ENCODE results near the gene NPAS4.
"Not testable (repeated sequence)": the region's sequence is repeated elsewhere in the genome, so short reads cannot be mapped to it uniquely, and the experiment has no call there.

NPAS4 gene

GRCh38 chr11:66454828-66455227, 34.0 kb downstream of the NPAS4 start:
- 81% methylated on average over 3 of the region's 3 CpGs for WGBS, 2 experiments (ENCODE audit: insufficient coverage in 2 of 2)
- Histone ChIP-seq H3K4me3 (ENCODE audit: extremely low read depth, insufficient read depth, low read length, poor library complexity, severe bottlenecking) (no peak overlapping the region), H3K27ac (ENCODE audit: low read depth, low read length, severe bottlenecking) (no peak overlapping the region), H3K9me3 (ENCODE audit: control insufficient read depth, low read length) (no peaks in the 10 kb centered on the region), H3K4me1 (ENCODE audit: control insufficient read depth, insufficient read depth, low read length, poor library complexity, severe bottlenecking) (no peaks in the 10 kb centered on the region), H3K36me3 (ENCODE audit: control insufficient read depth, insufficient read depth, low read length) (no peaks in the 10 kb centered on the region)

- 85 to 94% methylated on average over 4 to 6 of the region's 6 CpGs for WGBS, 2 experiments (ENCODE audit: insufficient coverage in 2 of 2)
- Histone ChIP-seq H3K4me1 (ENCODE audit: control insufficient read depth, insufficient read depth, low read length, poor library complexity, severe bottlenecking) (no peaks in the 10 kb centered on the region), H3K27ac (ENCODE audit: low read depth, low read length, severe bottlenecking) (no peak overlapping the region), H3K9me3 (ENCODE audit: control insufficient read depth, low read length) (peaks cover 7% of the 10 kb centered on the region), H3K4me3 (ENCODE audit: extremely low read depth, insufficient read depth, low read length, poor library complexity, severe bottlenecking) (no peak overlapping the region), H3K36me3 (ENCODE audit: control insufficient read depth, insufficient read depth, low read length) (no peaks in the 10 kb centered on the region)
Observed at GRCh38 chr11:66457826-66458225, 37.0 kb downstream of the NPAS4 start.

GRCh38 chr11:66459138-66459778, 38.4 kb downstream of the NPAS4 start:
- Histone ChIP-seq H3K9me3 (ENCODE audit: control insufficient read depth, low read length) (peaks cover 11% of the 10 kb centered on the region), H3K4me3 (ENCODE audit: extremely low read depth, insufficient read depth, low read length, poor library complexity, severe bottlenecking) (no peak overlapping the region), H3K4me1 (ENCODE audit: control insufficient read depth, insufficient read depth, low read length, poor library complexity, severe bottlenecking) (no peaks in the 10 kb centered on the region), H3K27ac (ENCODE audit: low read depth, low read length, severe bottlenecking) (no peak overlapping the region), H3K36me3 (ENCODE audit: control insufficient read depth, insufficient read depth, low read length) (no peaks in the 10 kb centered on the region)
- 81 to 94% methylated on average over 2 to 4 of the region's 5 CpGs for WGBS, 2 experiments (ENCODE audit: insufficient coverage in 2 of 2)

GRCh38 chr11:66462010-66462409, 41.2 kb downstream of the NPAS4 start:
- no peak overlapping the region for H3K4me3 ChIP-seq (ENCODE audit: extremely low read depth, insufficient read depth, low read length, poor library complexity, severe bottlenecking)
- H3K4me1 ChIP-seq (ENCODE audit: control insufficient read depth, insufficient read depth, low read length, poor library complexity, severe bottlenecking), result no peaks in the 10 kb centered on the region
- H3K27ac ChIP-seq (ENCODE audit: low read depth, low read length, severe bottlenecking), result no peak overlapping the region
- no peaks in the 10 kb centered on the region for H3K36me3 ChIP-seq (ENCODE audit: control insufficient read depth, insufficient read depth, low read length)
- H3K9me3 ChIP-seq (ENCODE audit: control insufficient read depth, low read length), result peaks cover 11% of the 10 kb centered on the region

DNA sequence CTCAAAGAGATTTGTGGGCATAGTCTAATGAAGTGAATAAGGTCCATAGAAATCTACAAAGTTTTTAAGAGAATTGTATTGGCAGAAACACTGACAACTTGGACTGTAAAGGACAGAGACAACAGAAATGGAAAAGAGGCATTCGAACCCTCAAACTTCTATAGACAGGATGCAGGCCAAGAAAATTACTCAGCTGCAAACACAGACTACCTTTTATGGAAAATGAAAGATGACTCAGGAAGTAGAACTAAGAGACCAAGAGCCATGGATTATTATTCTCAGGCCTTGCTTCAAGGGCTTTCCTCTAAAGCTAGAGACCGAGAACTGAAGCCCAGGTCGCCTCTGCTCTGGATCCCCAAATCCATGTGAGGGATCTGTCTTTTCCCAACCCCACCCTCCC, 42.1 kb downstream of the NPAS4 start:
- Histone ChIP-seq H3K27ac (ENCODE audit: low read depth, low read length, severe bottlenecking) (no peak overlapping the region), H3K4me3 (ENCODE audit: extremely low read depth, insufficient read depth, low read length, poor library complexity, severe bottlenecking) (no peak overlapping the region), H3K36me3 (ENCODE audit: control insufficient read depth, insufficient read depth, low read length) (no peaks in the 10 kb centered on the region), H3K9me3 (ENCODE audit: control insufficient read depth, low read length) (peaks cover 11% of the 10 kb centered on the region), H3K4me1 (ENCODE audit: control insufficient read depth, insufficient read depth, low read length, poor library complexity, severe bottlenecking) (peaks cover 7% of the 10 kb centered on the region)
- 86 to 100% methylated on average over 2 of the region's 3 CpGs for WGBS, 2 experiments (ENCODE audit: insufficient coverage in 2 of 2)

DNA sequence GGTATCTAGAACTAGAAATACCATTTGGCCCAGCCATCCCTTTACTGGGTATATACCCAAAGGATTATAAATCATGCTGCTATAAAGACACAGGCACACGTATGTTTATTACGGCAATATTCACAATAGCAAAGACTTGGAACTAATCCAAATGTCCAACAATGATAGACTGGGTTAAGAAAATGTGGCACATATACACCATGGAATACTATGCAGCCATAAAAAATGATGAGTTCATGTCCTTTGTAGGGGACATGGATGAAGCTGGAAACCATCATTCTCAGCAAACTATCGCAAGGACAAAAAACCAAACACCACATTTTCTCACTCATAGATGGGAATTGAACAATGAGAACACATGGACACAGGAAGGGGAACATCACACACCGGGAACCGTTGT, 43.3 kb downstream of the NPAS4 start:
- not testable (repeated sequence) for H3K36me3 ChIP-seq (ENCODE audit: control insufficient read depth, insufficient read depth, low read length); H3K4me1 ChIP-seq (ENCODE audit: control insufficient read depth, insufficient read depth, low read length, poor library complexity, severe bottlenecking); H3K4me3 ChIP-seq (ENCODE audit: extremely low read depth, insufficient read depth, low read length, poor library complexity, severe bottlenecking); H3K27ac ChIP-seq (ENCODE audit: low read depth, low read length, severe bottlenecking)
- H3K9me3 ChIP-seq (ENCODE audit: control insufficient read depth, low read length), result peaks cover 11% of the 10 kb centered on the region
- WGBS, 2 experiments (ENCODE audit: insufficient coverage in 2 of 2), result no CpG with 5 or more reads among the region's 5 CpGs

DNA sequence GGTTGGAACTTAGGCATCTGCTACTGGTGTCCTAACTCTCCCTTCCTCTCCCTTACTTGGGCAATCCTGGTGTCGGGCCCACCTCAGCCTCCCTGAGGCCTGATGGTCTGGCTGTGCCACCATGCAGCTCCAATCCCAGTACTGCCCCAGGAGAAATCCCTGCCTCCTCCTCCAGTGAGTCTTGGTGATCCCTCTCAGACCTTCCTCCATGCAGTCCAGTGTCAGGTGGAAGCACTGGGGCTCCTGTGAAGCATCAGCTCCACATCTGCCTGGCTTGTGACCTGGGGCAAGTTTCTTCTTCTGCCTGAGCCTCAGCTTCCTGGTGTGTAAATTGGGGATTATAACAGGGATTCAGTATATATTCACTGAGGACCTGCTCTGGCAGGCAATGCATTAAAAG, 44.1 kb downstream of the NPAS4 start:
- WGBS, 2 experiments (ENCODE audit: insufficient coverage in 2 of 2), result 100% methylated on average over 1 of the region's 1 CpG
- Histone ChIP-seq H3K27ac (ENCODE audit: low read depth, low read length, severe bottlenecking) (no peak overlapping the region), H3K4me3 (ENCODE audit: extremely low read depth, insufficient read depth, low read length, poor library complexity, severe bottlenecking) (no peak overlapping the region)

GRCh38 chr11:66465373-66466224, 44.8 kb downstream of the NPAS4 start:
- peak overlapping the region; percentile 59 for H3K4me3 ChIP-seq (ENCODE audit: extremely low read depth, insufficient read depth, low read length, poor library complexity, severe bottlenecking)
- no peak overlapping the region for H3K27ac ChIP-seq (ENCODE audit: low read depth, low read length, severe bottlenecking)
- peaks cover 8% of the 10 kb centered on the region for H3K4me1 ChIP-seq (ENCODE audit: control insufficient read depth, insufficient read depth, low read length, poor library complexity, severe bottlenecking)
- peaks cover 11% of the 10 kb centered on the region for H3K9me3 ChIP-seq (ENCODE audit: control insufficient read depth, low read length)
- no peaks in the 10 kb centered on the region for H3K36me3 ChIP-seq (ENCODE audit: control insufficient read depth, insufficient read depth, low read length)
- 64 to 69% methylated on average over 16 to 17 of the region's 19 CpGs for WGBS, 2 experiments (ENCODE audit: insufficient coverage in 2 of 2)

More for the DNA sequence above, 44.1 kb downstream of the NPAS4 start:
- Histone ChIP-seq H3K36me3 (ENCODE audit: control insufficient read depth, insufficient read depth, low read length) (no peaks in the 10 kb centered on the region), H3K9me3 (ENCODE audit: control insufficient read depth, low read length) (peaks cover 11% of the 10 kb centered on the region), H3K4me1 (ENCODE audit: control insufficient read depth, insufficient read depth, low read length, poor library complexity, severe bottlenecking) (peaks cover 8% of the 10 kb centered on the region)

DNA sequence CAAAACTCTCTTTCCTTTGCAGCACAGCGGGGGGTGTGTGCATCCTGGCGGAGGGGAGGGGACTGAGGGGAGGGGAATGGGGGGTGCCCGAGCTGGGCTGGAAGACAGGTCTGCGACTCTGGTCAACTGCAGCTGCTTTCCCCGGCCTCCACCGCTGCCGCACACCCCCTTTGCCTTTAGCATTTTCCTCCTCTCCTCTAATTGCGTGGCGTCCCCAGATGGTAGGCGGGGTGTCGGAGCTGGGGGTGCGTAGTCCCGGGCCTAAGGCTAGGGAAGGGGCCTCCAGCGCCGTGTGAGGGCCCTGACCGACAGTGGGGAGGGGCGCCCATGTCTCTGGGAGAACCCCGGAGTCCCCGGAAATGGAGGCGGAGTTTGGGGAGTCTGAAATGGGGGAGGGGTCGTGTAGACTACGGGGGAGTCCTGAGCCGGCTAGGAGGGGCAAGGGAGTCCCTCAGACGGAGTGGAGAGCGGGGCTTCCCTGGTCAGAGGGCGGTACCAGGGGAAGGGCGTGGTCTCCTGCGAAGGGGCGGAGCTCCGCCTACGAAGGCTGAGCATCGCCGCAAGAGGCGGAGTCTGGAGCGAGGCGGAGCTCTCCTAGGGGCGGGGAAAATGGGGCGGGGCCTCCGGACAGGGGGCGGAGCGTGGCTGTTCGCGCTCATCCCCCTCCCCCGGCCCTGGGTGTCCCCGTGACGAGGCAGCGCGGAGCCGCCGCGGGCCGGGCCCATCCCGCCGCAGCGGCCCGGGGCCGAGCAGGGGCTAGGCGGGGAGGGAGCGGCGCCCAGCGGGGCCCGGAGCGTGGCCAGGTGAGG, 45.6 kb downstream of the NPAS4 start, which contains the start of gene PELI3:
Gene PELI3 (plus strand): TSS at position 681 of the 809 bp plus-strand sequence. CDS start 1,224 bp downstream, outside the sequence.
- 0 to 1% methylated on average over 16 to 29 of the region's 63 CpGs for WGBS, 2 experiments (ENCODE audit: insufficient coverage in 2 of 2)
- Histone ChIP-seq H3K4me3 (ENCODE audit: extremely low read depth, insufficient read depth, low read length, poor library complexity, severe bottlenecking) (peak within 1 kb of the TSS; percentile 59), H3K9me3 (ENCODE audit: control insufficient read depth, low read length) (peaks cover 7% of the 10 kb centered on the region), H3K4me1 (ENCODE audit: control insufficient read depth, insufficient read depth, low read length, poor library complexity, severe bottlenecking) (peaks cover 8% of the 10 kb centered on the region), H3K27ac (ENCODE audit: low read depth, low read length, severe bottlenecking) (no peak within 1 kb of the TSS), H3K36me3 (ENCODE audit: control insufficient read depth, insufficient read depth, low read length) (peaks cover 6% of the 10 kb centered on the region)

DNA sequence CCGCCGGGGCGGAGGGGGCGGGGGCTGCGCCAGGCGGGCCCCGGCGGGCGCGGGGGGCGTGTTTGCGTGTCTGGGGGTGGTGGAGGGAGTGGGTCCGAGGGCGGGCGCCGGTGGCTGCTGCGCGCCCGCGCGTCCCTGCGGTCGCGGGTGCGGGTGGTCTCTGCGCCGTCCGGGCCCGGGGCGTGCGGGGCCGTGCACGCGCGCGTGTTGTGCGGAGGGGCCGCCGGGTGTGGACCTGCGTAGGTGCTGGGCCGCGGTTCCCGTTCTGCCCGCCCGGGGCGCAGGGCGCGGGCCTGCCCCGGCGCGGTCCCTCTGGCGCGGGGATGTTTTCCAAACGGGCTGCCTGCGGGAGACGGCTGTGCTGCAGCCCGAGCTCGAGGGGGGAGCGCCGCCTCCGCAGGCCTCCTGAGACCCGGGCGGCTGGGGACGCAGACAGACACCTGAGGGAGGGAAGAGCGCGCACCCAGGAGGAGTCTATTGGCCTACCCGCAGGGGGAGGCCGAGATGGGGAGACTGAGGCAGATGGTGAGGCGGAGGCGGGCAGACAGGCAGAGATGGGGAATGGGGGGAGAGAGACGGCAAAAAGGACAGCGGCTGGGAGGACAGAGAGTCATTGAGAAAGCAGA, 46.3 kb downstream of the NPAS4 start:
- Histone ChIP-seq H3K36me3 (ENCODE audit: control insufficient read depth, insufficient read depth, low read length) (peaks cover 7% of the 10 kb centered on the region), H3K27ac (ENCODE audit: low read depth, low read length, severe bottlenecking) (no peak overlapping the region), H3K4me1 (ENCODE audit: control insufficient read depth, insufficient read depth, low read length, poor library complexity, severe bottlenecking) (peaks cover 8% of the 10 kb centered on the region), H3K9me3 (ENCODE audit: control insufficient read depth, low read length) (peaks cover 6% of the 10 kb centered on the region), H3K4me3 (ENCODE audit: extremely low read depth, insufficient read depth, low read length, poor library complexity, severe bottlenecking) (peak overlapping the region; percentile 59)
- 6 to 9% methylated on average over 24 to 60 of the region's 72 CpGs for WGBS, 2 experiments (ENCODE audit: insufficient coverage in 2 of 2)

Measured in mesodermal cell (in vitro differentiated cells).